Colonic mucosa (tissue), 4 donors: Measurements from ENCODE around the gene TANK. TPM values are rescaled to one million over a fixed set of nuclear protein-coding genes. Genes with fewer than 3 reads are reported as not detected.

ENCODE experiments used
- DNase-seq: peaks from one replicate; pipeline ENCODE4 v3.0.0-alpha.2; 2020
- H3K27ac ChIP-seq: fragments of 200-600 bp; one replicate; pipeline ENCODE4 v1.8.0; 2021
- H3K27me3 ChIP-seq: fragments of 200-600 bp; one replicate; pipeline ENCODE4 v1.8.0; 2021
- H3K36me3 ChIP-seq: fragments of 200-600 bp; one replicate; pipeline ENCODE4 v1.8.0; 2021
- H3K4me1 ChIP-seq: fragments of 200-600 bp; one replicate; pipeline ENCODE4 v1.8.0; 2021; ENCODE audit warnings: mild to moderate bottlenecking
- H3K4me3 ChIP-seq: fragments of 200-600 bp; one replicate; pipeline ENCODE4 v1.8.0; 2021
- H3K9ac ChIP-seq, 2 donors: one replicate each; pipeline ENCODE4 v1.7.0; 2013; ENCODE audit warnings: control low read depth in 2 of 2, low read depth in 2 of 2, low read length in 2 of 2
- H3K9me3 ChIP-seq: fragments of 200-600 bp; one replicate; pipeline ENCODE4 v1.8.0; 2021
- intact Hi-C: fragments of 100-400 bp; cut with DNase I; formaldehyde crosslinking; loops from one replicate; pipeline ENCODE4 v1.14.1; 2022
- total RNA-seq, 2 donors: library from RNA; stranded (reverse); fragmentation: NEBNext Ultra II Directional in 1 of 2; extraction: Animal tissue kit (Norgen Biotek cat#: 25700) in 1 of 2; gene quantifications; one replicate each; pipeline ENCODE4 v1.2.1, GENCODE V29; 2021
- TF ChIP-seq, protein P1 (sequence below): fragments of 200-600 bp; IDR thresholded peaks from one replicate; pipeline ENCODE4 v1.8.0; 2022; ENCODE audit warnings: antibody characterized with exemption, mild to moderate bottlenecking
- donor health status: healthy.
- donor health status: DM: no; HTN: no; CAD: no.
- donor health status: DM: no; HTN: no; CAD: no.

The TANK gene
- total RNA-seq, 2 donors from 2014 or later: 47.4 to 60.7 TPM

DNA sequence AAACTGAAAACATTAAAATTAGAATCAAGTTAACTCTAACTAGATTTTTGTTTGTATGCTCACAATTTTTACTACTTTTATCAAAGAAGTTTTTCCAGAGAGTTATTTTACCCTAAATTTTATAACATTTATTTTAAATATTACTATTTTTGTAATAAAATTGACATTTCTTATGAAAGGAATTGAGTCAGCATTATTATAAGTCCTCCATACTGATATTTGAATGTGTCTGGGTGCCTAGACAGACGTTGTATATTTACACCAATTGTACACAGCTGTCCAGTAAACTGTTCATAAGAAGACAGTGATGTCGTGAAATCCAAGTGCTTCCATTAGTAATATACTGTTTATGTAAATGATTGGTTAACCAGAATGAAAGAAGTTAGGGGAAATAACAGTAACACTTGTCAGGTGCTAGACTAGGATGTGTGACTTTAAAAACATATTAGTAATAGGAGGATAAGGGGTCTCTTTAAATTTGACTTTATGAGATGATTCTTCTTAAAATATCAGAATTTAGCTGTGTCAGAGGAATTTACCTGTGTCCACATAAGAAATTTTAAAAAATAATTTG is 73.7 kb downstream of the TANK start:
- Histone ChIP-seq H3K4me1 (no peaks in the 10 kb centered on the region), H3K27me3 (no peaks in the 10 kb centered on the region), H3K9me3 (no peaks in the 10 kb centered on the region), H3K9ac (no peak overlapping the region), H3K36me3 (no peaks in the 10 kb centered on the region), H3K4me3 (no peak overlapping the region), H3K27ac (no peak overlapping the region)
- DNase-seq: no peak
- intact Hi-C loops: no loop called here
- TF ChIP-seq, protein P1, sequence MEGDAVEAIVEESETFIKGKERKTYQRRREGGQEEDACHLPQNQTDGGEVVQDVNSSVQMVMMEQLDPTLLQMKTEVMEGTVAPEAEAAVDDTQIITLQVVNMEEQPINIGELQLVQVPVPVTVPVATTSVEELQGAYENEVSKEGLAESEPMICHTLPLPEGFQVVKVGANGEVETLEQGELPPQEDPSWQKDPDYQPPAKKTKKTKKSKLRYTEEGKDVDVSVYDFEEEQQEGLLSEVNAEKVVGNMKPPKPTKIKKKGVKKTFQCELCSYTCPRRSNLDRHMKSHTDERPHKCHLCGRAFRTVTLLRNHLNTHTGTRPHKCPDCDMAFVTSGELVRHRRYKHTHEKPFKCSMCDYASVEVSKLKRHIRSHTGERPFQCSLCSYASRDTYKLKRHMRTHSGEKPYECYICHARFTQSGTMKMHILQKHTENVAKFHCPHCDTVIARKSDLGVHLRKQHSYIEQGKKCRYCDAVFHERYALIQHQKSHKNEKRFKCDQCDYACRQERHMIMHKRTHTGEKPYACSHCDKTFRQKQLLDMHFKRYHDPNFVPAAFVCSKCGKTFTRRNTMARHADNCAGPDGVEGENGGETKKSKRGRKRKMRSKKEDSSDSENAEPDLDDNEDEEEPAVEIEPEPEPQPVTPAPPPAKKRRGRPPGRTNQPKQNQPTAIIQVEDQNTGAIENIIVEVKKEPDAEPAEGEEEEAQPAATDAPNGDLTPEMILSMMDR: no peak

DNA sequence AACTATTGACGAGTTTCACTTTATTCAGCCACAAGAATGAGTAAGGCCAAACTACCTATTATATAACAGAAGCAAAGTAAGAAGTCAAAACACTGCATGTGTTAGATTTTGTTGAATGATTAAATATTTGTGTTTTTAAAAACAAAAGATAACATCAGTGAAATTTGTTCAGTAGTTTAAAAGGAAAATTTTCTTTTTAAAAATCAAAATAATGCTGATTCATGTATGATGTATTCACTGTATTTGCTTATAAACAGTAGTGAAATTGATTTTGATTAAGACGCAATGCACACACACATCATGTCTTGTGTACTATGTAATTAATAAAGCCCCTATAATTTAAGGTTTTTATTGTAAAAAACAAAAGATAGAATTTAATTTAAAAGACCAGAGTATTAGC is 74.4 kb downstream of the TANK start:
- no peaks in the 10 kb centered on the region for H3K4me1 ChIP-seq
- intact Hi-C loops: no loop called here
- H3K27ac ChIP-seq: no peak overlapping the region
- no peaks in the 10 kb centered on the region for H3K36me3 ChIP-seq
- no peaks in the 10 kb centered on the region for H3K27me3 ChIP-seq
- no peak for DNase-seq
- no peak overlapping the region for H3K9ac ChIP-seq
- TF ChIP-seq, protein P1: no peak
- H3K4me3 ChIP-seq: no peak overlapping the region
- no peaks in the 10 kb centered on the region for H3K9me3 ChIP-seq

DNA sequence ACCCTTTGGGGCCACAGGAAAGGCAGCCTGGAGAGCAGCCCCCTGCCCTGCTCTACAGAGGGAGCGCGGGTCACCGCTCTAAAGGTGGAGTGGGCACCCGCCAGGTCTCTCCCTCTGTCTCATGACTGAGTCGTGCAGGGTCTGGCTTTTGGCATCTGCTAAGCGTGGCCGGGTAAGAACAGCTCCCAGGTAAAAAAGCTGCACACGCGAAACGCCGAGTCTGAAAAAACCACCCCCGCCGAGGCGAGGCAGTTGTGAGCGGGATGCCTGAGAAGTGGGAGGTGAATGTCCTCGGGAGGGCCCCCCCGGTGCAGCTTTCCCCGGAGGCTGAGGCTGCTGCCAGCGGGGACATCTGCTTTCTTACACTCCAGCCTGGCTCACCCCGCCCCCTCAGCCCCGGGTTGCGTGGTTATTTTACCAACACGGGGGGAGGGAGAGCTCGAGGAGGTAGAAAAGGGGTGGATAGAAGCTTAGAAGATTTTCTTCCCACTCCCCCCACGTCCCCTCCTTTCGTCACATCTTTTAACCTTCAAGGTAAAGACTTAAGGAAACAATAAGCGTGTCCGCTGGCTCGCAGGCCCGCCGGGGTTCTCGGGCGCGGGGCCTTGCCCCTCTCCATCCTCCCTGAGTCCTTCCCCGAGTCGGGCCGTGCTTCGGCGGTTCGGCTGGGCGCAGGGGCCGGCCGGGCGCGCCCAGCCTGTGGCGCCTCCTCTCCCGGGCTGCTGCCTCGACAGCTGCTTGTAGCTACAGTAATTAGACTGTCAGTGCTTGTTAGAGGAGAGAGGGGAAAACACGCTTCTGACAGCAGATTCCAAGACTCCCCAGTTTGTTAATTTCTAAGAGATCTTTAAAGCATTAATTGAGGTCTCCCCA is 77.4 kb downstream of the TANK start:
- Histone ChIP-seq H3K27ac (no peak overlapping the region), H3K27me3 (no peaks in the 10 kb centered on the region), H3K36me3 (no peaks in the 10 kb centered on the region), H3K9me3 (no peaks in the 10 kb centered on the region), H3K4me3 (peak overlapping the region; percentile 55), H3K9ac (peak overlapping the region; percentile 61 to 70), H3K4me1 (no peaks in the 10 kb centered on the region)
- peak; percentile 60 for DNase-seq
- intact Hi-C loops: no loop called here
- TF ChIP-seq, protein P1: no peak

DNA sequence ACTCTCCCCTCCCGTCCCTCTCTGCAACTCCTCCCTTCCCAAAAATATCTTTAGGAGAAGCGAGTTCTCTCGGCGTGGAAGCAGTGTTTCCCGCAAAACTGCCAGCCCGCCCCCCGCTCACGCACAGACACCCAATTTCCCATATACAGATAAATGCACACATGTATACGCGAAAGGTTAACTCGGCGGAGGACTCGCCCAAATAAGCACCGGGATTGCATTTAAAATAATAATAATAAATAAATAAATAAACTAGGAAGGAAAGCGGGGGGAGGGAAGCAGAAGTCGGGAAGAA is 78.0 kb downstream of the TANK start:
- Histone ChIP-seq H3K27ac (no peak overlapping the region), H3K9me3 (no peaks in the 10 kb centered on the region), H3K27me3 (no peaks in the 10 kb centered on the region), H3K4me3 (peak overlapping the region; percentile 55), H3K9ac (peak overlapping the region; percentile 61 to 70), H3K4me1 (no peaks in the 10 kb centered on the region), H3K36me3 (no peaks in the 10 kb centered on the region)
- DNase-seq: no peak
- TF ChIP-seq, protein P1: no peak
- intact Hi-C loops: no loop called here

DNA sequence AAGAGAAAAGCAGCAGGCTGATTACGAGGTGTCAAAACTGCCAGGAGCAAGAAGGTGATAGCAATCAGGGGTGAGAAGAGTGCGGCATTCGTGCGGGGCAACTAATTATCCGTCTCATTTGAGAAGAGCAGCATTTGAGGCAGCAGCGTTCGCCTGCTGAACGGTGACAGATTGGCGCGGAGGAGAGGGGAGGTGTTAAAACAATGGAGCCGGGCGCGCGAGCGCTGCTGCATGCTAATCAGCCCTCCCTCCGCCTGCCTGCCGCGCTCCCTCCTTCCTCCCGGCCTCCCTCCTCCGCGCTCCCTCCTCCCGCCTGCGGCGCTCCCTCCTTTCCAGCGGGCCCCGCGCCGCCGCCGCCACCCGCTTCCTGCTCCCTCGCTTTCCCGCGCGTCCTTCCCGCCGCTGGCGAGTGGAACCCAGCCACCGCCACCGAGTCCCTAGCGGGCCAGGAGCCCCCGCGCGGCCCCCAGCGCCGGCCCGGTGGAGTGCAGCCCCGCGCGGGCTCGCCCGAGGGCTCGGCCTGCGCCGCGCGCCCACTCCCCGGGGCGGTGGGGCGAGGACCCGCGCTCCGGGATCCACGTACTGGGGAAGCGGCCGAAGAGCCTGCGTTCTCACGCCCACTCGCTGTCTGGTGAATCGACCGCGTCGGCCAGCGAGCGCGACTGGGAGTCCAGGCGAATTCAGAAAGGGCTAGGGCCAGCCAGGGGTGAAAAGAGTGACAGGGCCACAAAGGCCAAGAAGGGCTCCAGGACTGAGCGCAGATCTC is 78.5 kb downstream of the TANK start:
- Histone ChIP-seq H3K4me1 (no peaks in the 10 kb centered on the region), H3K27me3 (no peaks in the 10 kb centered on the region), H3K27ac (no peak overlapping the region), H3K9ac (peak overlapping the region in 1 of 2 donors; percentile 61), H3K9me3 (no peaks in the 10 kb centered on the region), H3K4me3 (peak overlapping the region; percentile 55), H3K36me3 (no peaks in the 10 kb centered on the region)
- intact Hi-C loops: no loop called here
- DNase-seq: peak; percentile 74
- TF ChIP-seq, protein P1: no peak
